Measurements from ENCODE around the gene LDLRAD3.

The LDLRAD3 gene

DNA sequence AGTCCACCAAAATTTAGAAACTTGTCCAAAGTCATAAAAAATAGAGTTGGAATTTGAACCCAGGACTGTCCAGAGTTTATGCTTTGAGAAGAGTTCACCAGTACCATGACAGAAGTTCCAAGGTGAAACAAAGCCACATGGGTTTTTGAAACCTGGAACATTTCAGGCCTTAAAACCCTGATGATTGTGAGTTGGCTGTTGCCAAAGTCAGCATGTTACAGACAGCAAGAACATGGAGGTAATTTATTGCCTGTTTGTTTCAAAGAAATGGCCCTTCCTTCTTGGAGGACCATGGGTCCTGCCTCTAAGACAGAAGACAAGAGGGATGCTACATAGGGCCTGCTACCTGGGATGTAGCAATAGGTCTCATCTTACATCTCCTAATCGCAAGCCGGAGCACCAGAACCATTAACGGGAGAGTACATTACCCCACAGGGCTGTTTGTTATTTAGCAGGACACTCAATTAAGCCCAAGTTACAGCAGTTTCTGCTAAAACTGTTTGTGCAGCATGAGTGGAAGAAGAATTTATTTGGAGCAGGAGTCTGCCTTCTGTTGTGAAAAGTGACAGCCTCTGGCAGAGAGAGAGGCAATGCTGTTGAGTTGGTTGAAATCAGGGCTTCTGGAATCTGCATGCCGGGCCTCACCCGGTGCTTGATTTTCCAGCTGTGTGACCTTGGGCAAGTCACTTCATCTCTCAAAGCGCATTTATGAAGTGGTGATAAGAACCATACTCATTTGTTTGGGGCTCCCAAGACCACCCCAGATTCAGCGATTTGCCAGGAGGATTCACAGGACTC is 136.2 kb downstream of the LDLRAD3 start:
- no peak for DNase-seq

DNA sequence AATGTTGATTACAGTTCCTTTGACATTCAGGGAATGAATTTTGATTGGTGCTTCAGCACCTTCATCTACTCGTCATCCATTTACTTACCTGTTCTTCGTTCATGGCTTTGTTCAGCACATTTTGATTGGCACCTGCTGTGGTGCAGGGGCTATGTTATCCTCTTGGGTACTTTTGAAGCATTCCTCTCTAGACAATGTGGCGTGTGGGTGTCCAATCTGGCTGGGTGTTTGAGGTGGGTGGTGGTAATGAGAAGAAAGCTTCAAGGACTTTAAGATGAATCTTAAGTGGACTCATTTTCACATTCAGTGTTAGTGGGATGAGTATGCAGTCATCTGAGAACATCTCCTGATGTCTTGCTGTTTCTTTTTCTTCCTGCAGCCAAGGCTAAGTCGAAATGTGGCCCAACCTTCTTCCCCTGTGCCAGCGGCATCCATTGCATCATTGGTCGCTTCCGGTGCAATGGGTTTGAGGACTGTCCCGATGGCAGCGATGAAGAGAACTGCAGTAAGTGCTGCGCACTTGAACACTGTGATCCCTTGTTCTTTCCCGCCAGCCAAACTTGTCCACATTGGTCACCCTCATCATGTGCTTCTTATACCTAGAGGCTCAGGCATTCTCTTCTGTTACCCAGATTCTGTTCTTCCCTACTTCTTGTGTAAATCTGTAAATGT is 137.5 kb downstream of the LDLRAD3 start:
- DNase-seq, result no peak

DNA sequence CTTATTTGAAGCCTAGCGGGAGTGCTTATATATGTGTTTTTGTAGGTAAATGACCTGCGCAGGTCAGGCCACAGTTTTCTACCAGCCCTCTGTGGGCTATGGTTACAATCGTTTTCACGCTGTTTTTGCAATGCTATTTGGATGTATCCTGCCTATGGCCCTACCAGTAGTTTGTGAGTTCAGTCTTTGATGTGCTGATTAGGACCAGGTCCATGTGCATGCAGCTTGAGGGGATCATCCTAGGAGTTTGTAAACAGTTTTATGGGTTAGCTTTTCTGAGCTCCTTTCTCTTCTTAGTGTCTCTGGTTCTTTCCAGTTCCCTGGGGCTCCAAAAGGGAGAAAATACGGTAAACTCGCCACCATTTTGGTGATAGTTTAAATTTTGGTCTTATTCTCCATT is 142.5 kb downstream of the LDLRAD3 start:
- no peak for DNase-seq

DNA sequence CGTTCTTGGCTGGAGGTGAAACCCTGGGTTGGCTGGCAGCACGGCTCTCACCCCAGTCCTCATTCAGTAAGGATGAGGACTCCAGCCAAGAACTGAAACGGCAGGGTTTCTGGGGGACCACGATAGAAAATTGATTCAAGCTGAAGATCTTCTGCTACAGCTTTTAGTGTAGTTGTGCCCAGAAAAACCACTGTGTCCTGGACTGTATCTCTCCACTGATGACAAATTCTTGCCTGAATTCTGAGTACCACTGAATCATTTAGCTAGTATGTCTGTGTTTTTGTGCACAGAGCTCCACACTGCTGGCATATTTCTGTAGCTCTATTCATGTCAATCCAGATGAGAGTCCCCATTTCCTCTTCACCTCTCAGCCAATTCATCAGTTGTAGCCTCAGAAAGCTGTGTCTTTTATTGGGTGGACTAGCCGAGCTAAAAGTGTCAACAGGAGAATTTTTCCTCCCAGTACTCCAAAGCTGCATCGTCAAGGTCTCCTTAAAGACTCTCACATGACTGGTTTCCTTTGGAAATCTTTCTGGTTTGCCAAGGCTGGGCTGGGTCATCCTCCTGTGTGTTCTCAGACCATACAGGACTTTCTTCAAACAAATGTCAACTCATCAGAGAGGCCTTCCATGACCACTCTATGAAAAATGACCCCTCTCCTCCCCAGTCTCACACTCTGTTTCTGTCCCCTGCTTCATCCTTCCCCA is 144.6 kb downstream of the LDLRAD3 start:
- DNase-seq, result peak; percentile 18

DNA sequence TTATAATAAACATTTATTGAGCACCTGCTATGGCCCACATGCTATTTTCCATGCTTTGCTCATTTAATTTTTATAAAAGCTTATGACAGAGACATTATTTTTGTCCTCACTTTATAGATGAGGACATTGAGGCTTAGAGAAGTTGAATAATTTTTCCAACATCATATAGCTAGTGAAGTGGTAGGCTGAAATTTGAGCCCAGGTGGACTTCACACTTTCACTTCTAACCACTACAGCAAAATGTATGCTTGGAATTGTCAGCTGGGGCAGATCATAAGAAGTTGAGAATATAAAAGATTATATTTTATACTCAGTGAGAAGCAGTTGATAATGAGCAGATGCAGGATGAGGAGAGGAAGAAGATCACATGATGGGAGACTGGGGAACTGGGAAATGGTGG is 146.1 kb downstream of the LDLRAD3 start:
- no peak for DNase-seq

DNA sequence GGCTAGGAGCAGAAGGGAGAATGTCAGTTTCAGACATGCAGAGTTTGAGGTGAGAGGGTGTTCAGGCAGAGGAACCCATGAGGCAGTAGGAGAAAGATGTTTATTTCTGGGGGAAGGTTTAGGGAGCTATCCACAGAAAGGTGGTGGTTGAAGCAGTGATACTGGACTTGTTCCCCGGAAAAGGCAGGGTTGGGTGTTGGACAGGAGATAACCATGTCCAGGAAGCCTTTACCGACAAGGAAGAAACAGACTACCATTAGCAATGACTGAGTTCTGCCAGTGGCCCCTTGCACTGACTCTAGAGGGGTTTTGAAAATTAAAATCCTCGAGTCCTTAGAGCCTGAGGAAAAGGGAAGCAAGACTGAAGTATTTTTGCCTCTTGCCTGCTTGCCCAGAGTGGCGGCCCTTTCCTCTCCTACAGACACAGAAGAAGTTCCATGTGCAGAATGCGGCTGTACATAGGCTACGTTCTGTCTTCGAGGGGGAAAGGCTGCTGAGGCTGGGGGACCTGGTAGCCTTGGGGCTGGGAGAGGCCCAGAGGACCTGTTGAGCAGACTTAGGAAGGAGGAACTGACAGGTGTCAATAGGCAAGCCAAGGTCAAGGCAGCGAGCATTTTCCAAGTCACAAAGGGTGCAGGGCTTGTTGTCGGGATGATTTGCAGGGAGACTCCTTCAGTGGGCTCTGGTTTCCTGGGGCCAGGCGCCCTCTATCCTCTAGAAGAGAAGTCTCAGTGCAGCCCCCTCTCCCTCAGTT is 146.7 kb downstream of the LDLRAD3 start:
- DNase-seq, result no peak

DNA sequence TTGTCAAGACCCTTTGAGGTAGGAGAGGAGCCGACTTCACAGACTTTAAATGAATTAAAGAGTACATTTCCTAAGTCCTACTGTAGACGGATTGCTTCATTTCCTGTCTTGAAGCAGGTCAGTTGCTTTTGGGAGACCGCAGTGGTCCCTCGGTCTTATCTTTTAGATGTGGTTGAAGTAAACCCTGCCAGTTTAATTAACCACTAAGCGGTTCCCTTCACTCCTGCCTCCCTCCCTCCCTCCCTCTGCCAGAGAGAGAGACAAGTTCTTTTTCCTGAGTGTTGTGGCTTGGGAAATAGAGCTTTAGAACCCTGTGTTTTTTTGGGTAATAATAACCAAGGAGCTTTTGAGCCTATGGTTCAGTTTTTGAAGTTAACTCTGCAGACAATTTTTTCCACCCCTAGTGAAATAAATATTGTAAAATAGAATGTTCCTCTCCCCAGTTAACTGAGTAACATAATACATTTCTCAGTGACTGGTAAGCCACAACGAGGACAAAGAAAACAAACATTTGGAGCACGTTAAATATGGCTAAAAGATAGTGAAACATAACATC is 147.5 kb downstream of the LDLRAD3 start:
- no peak for DNase-seq

DNA sequence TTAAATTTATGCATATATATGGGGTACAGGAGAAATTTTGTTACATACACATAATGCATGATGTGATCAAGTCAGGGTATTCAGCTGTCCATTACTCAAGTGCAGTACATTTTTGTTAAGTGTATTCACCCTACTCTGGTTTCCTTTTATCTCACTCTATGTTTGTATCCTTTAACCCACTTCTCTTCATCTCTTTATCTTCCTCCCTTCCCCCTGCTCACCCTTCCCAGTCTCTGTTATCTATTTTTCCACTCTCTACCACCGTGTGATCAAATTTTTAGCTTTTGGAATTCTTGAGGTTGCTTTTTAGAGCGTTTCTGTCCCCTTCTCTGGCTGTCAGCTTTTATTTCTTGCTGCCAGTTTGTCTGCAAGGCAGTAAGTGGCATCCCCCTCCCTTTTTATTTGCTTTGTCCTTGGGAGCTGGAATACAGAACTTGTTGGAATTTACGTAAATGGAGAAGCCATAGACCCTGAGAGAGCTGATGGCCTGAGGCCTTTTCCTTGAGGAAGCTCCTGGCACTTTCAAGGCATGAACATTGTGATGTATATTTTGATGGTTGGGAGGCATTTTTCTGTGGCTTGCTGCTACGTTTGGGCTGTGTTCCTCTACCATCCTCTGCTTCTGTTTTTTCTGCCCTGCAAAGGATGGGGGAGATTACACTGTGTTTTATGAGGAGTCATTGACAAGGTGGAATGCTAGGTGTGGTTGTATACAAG is 148.6 kb downstream of the LDLRAD3 start:
- DNase-seq, result no peak

DNA sequence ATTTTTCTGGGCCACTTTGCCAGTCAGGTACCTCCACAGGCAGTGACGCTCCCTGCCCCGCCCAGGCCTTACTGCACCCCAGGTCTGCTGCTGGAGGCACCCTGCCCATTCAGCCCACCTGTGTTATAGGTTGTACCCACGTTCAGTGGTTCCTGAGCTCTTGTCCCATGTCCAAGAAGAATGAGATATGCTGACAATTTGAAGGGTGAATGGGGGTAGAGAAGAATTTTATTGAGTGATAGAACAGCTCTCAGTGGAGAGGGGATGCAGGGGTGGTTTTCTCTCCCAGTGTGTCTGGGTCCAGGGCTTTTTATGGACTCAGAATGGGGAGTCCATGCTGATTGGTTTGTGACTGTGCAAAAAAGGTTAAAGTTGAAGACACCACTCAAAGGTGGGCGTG is 149.7 kb downstream of the LDLRAD3 start:
- DNase-seq, result no peak

DNA sequence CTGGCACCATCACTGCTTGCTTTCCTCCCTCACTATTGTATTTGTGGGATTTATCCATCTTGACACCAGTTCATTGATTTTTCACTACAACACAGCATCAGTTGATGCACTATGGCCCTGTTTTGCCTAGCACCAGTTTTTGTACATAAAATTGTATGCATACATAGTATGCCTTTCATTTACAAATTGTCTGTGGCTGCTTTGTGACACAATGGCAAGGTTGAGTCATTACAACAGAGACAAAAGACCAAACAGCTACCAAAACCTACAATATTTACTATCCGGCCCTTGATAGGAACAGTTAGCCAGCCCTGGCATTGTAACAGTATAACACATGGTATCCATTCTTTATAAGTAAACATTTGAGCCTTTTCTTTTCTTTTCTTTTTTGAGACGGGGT is 150.3 kb downstream of the LDLRAD3 start:
- DNase-seq, result no peak

DNA sequence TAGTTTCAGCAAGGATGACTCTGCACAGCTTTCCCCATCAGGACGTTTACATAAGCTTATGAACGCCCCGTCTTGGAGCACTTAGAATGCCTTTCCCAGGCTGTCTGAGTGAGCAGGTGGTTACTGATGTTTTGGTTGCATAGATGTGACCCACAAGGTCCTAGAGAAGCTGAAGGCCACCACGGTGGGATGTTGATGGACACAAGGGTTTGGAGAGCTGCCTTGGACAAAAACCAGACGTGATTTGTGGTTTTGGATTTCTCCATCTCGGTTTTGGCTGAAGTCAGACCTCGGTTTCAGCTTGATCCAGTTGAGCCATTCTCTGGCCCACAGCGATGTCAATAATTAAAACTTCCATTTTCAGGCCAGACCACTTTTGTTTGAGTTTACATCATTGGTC is 151.9 kb downstream of the LDLRAD3 start:
- no peak for DNase-seq

DNA sequence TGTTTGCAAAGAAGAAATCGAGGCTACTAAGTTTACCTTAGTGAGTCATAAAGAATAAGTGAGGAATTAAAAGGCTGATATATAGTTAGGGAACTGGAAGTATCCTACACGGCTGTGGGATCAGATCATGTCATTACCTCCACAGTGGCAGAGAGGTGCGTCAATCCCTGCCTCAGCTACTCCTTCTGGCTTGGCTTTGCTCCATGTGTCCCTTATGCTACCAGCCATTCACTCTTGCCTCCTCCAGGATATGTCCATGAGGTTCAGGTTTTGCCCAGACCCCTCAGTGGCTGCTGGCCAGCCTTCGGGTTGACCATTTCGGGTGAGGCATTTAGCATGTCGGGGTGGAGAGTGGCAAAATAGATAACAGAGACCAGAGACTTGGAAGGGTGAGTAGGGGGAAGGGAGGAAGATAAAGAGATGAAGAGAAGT is 153.4 kb downstream of the LDLRAD3 start:
- DNase-seq, result no peak

DNA sequence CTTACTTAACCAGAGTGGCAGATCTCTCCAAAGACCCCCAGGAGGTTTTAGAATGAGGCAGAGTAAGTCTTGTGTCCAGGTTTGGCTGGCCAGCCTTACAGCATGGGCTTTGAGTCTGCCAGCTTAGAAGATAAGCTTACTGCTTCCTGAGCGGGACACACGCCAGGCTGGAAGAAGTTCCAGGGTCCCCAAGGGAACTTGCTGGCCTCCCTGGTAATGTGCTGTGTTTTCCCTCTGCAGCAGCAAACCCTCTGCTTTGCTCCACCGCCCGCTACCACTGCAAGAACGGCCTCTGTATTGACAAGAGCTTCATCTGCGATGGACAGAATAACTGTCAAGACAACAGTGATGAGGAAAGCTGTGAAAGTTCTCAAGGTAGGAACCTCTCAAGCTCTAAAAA is 154.2 kb downstream of the LDLRAD3 start:
- no peak for DNase-seq

DNA sequence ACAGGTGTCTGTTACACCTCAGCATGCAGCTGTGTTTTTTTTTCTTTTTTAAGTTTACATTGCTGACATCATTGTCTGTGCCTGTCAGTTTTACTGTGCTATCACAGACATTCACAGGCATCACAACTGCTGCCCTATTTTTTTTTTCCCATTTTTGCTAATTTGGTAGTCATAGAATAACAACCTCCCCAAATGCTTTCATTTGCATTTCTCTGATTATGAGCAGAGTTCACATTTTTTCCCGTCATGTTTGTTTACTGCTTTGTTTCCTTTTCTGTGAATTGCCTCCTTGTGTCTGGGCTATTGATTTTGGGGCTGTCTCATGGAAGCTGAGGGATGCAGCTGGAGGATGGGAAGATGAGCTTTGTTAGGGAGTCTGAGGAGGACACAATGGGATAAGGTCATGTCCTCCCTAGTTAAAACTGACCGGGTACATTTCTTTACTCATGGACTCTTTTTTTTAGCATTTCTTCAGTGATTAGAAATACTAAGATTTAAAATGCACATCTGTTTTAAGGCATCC is 155.1 kb downstream of the LDLRAD3 start:
- no peak for DNase-seq

DNA sequence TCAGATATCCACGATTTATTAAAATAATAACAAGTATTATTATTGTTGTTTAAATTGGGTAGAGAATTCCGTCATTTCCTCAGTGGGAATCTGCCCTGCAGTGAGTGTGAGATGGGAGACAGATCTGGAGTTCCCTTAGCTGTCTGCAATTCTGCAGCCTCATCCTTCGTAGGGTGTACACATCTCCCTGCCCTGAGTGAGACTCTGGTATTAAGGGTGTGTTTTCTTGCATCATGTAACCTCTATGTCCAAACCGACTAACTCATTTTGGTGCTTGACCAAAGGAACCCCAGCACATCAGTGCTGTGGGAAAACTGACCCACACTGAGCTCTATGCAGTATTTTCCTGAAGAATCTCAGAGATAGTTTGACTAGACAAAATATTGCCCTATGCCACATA is 157.6 kb downstream of the LDLRAD3 start:
- no peak for DNase-seq

DNA sequence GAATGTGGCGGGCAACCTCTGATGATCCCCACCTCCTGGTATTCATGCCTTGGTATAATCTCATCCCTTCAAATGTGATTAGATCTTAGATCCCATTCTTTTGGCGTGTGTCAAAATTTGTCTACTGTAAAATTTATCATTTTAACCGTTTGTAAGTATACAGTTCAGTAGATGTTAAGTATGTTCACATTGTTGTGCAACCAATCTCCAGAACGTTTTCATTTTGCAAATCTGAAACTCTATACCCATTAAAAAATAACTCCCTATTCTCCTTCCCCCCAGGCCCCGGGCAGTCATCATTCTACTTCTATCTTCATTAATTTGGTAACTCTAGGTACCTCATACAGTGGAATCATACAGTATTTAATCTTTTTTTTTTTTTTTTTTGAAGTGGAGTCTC is 159.0 kb downstream of the LDLRAD3 start:
- DNase-seq, result no peak

DNA sequence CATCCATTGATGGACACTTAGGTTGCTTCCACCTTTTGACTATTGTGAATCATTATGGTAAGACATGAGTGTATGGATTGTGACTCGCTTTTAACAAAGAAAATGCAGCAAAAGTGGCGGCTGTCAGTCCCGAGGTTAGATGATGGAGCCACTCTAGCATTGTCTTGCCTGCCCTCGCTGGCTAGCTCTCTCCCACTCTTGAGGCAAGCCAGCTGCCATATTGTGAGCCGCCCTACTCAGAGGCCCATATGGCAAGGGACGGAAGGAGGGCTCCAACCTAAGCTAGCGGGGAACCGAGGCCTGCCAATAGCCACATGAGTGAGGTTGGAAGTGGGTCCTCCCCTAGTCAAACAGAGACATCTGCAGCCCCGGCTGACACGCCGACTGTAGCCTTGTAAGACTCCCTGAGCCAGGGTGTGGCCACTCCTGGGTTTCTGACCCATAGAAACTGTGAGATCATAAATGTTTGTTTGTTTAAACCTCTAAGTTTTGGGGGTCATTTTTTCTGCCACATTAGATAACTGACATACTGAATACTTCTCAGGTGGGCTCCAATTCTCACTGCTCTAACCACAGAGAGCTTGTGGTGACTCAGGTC is 160.2 kb downstream of the LDLRAD3 start:
- no peak for DNase-seq

DNA sequence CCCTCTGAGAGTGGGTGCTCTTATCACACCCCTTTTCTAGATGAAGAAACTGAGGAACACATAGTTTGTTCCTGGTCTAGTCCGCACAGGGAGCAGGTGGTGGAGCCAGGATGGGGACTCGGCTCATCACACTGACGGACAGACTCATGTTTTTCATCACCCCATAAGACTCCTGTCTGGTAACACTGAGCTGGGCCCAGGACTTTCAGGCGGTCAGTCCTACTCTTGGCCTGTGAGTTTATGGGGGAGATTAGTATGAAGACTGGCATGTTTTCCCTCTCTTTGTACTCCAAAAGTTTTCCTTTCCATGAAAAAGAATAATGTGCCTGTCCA is 160.8 kb downstream of the LDLRAD3 start:
- DNase-seq, result no peak

DNA sequence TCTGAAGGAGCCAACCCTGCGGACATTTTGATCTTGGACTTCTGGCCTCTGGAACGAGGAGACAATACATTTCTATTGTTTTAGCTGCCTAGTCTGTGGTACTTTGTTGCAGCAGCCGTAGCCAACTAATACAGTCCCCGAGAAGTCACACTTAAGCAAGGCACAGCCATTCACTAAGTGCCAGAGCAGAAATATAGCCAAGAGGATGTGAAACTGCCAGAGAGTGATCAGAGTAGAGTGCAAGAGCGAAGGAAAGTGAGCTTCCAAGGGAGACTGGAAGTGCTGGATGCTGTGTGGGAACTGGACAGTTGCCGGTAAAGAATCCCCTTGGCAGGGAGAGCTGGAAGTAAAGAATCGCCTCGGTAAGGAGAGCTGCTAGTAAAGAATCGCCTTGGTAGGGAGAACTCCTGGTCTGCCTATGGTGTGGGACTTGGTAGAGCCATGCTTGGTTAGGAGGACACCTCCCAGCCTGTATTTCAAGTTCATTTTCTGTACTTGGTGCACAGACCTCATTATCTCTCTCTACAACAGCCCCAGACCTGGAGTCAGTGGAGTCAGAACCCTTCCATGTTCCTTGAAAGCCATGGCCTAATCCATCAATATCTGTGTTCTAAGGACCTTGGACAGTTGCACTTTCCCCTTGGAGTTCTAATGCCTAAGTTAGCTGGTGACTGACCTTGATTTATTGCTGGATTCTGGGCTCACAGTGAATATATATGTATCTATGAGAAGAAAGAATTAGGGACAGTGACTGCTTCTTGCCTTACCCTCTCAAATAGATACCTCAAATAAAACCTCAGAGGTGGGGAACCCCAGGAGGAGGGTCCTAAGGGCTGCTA is 162.1 kb downstream of the LDLRAD3 start:
- no peak for DNase-seq

DNA sequence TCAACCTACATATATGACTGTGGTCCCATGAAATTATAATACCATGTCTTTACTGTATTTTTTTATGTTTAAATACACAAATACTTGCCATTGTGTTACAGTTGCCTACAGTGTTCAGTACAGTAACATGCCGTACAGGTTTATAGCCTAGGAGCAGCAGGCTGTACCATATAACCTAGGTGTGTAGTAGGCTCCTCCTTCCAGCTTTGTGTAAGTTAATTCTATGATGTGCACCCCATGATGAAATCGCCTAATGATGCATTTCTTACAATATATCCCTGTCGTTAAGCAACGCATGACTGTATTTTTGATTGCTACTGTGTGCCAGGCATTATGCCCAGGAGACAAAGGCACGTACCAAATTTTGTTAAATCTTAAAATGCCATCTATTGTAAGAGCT is 163.7 kb downstream of the LDLRAD3 start:
- DNase-seq, result no peak

Measured in midbrain (tissue), 1 donor.